Stimulated activated CD4-positive, alpha-beta T cell treated with anti-CD3 and anti-CD28 coated beads, Interleukin-15, amount 100 ng/mL, for 1 hour (primary cell): ENCODE results near the gene ZNF212.

ENCODE experiments used
- DNase-seq, 2 donors: peaks; one replicate each; pipeline ENCODE4 v3.0.0-alpha.2; 2020; ENCODE audit warnings: low read depth in 1 of 2, low spot score in 1 of 2

The ZNF212 gene

GRCh38 chr7:149284850-149285585 is 45.6 kb downstream of the ZNF212 start:
- peak; percentile 98 to 99 for DNase-seq

- DNase-seq, result no peak
Observed at GRCh38 chr7:149285603-149286002, 46.2 kb downstream of the ZNF212 start.

- DNase-seq, result no peak
Observed at GRCh38 chr7:149286811-149287400, 47.5 kb downstream of the ZNF212 start.

- no peak for DNase-seq
Observed at GRCh38 chr7:149287622-149288021, 48.2 kb downstream of the ZNF212 start.

GRCh38 chr7:149289262-149289661 is 49.8 kb downstream of the ZNF212 start:
- no peak for DNase-seq

GRCh38 chr7:149289856-149290255 is 50.4 kb downstream of the ZNF212 start:
- DNase-seq, result no peak

GRCh38 chr7:149291036-149291780 is 51.8 kb downstream of the ZNF212 start:
- DNase-seq, result no peak

GRCh38 chr7:149291781-149292461 is 52.5 kb downstream of the ZNF212 start:
- DNase-seq, result no peak

- DNase-seq, result no peak
Observed at GRCh38 chr7:149292462-149292823, 53.0 kb downstream of the ZNF212 start.

- no peak for DNase-seq
Observed at GRCh38 chr7:149293338-149293737, 53.9 kb downstream of the ZNF212 start.

GRCh38 chr7:149293946-149294633 is 54.6 kb downstream of the ZNF212 start:
- no peak for DNase-seq

GRCh38 chr7:149294634-149295480 is 55.4 kb downstream of the ZNF212 start:
- DNase-seq, result no peak

GRCh38 chr7:149295481-149295850 is 56.0 kb downstream of the ZNF212 start:
- no peak for DNase-seq

- no peak for DNase-seq
Observed at GRCh38 chr7:149296368-149296767, 56.9 kb downstream of the ZNF212 start.

- no peak for DNase-seq
Observed at GRCh38 chr7:149297034-149297755, 57.7 kb downstream of the ZNF212 start.

- no peak for DNase-seq
Observed at GRCh38 chr7:149300620-149301285, 61.3 kb downstream of the ZNF212 start.

GRCh38 chr7:149302222-149302621 is 62.8 kb downstream of the ZNF212 start:
- DNase-seq, result no peak

GRCh38 chr7:149302865-149303264 is 63.4 kb downstream of the ZNF212 start:
- DNase-seq, result no peak

GRCh38 chr7:149304006-149304405 is 64.6 kb downstream of the ZNF212 start:
- DNase-seq, result no peak
